GM12875 (cell line): ENCODE data around the gene AATF.

Experiments used
- H3K4me3 ChIP-seq: one replicate; pipeline ENCODE4 v1.5.1; 2011; ENCODE audit warnings: low read depth, low read length, control low read depth
- TF ChIP-seq, protein P1 (sequence below): IDR thresholded peaks from 2 replicates; pipeline ENCODE4 v1.5.1; 2011; ENCODE audit warnings: low read depth, mild to moderate bottlenecking, control low read depth, inconsistent platforms, low read length, moderate library complexity, borderline replicate concordance; ENCODE audit not compliant: insufficient read depth

Gene AATF

DNA sequence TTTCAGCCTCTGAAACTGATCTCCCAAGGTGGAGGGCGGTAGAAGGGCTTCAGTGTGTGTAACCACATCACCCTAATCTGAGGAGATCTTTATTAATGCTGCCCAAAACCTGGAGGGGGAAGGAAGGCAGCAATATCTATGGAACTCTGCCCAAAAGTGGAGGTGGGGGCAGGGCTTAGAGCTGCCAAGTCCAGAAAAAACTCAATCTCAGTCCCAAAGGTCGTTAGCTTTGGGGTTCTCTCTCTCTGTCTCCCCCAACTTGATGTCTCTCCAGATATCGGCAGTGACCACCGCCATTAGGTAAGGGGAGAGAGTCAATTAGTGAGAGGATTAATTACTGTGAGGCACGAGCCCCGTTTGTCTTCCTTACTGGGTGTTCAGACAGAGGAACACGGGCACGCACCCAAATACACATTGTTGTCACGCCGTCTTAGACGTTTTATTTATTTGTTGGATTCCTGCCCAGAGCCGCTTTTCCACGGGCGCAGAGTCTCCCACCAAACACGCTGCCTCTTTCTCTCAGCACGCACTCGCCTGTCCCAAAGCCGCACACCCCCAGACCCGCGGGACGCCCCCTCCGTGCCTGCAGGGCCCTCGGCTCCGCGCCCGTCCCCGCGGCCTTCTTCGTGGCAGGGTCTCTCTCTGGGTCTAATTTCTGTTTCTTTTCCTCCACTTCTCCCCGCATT lies 16.9 kb upstream of the AATF start:
- no peak overlapping the region for H3K4me3 ChIP-seq
- TF ChIP-seq, protein P1, sequence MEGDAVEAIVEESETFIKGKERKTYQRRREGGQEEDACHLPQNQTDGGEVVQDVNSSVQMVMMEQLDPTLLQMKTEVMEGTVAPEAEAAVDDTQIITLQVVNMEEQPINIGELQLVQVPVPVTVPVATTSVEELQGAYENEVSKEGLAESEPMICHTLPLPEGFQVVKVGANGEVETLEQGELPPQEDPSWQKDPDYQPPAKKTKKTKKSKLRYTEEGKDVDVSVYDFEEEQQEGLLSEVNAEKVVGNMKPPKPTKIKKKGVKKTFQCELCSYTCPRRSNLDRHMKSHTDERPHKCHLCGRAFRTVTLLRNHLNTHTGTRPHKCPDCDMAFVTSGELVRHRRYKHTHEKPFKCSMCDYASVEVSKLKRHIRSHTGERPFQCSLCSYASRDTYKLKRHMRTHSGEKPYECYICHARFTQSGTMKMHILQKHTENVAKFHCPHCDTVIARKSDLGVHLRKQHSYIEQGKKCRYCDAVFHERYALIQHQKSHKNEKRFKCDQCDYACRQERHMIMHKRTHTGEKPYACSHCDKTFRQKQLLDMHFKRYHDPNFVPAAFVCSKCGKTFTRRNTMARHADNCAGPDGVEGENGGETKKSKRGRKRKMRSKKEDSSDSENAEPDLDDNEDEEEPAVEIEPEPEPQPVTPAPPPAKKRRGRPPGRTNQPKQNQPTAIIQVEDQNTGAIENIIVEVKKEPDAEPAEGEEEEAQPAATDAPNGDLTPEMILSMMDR, result no peak

DNA sequence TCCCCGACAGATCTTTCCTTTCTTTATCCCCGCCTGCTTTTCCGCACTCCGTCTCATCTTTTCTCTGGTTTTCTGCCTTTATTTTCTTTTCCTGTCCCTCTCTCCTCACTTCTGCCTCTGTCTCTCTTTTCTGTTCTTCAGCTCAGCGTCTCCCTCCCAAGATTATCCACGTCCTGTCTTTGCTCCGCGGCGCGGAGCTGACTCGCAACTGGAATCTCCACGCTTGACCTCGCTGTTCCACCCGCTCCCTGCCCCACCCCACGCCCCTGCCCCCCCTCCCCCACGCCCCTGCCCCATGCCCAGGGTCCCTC lies 16.4 kb upstream of the AATF start:
- TF ChIP-seq, protein P1, result no peak
- H3K4me3 ChIP-seq, result no peak overlapping the region

DNA sequence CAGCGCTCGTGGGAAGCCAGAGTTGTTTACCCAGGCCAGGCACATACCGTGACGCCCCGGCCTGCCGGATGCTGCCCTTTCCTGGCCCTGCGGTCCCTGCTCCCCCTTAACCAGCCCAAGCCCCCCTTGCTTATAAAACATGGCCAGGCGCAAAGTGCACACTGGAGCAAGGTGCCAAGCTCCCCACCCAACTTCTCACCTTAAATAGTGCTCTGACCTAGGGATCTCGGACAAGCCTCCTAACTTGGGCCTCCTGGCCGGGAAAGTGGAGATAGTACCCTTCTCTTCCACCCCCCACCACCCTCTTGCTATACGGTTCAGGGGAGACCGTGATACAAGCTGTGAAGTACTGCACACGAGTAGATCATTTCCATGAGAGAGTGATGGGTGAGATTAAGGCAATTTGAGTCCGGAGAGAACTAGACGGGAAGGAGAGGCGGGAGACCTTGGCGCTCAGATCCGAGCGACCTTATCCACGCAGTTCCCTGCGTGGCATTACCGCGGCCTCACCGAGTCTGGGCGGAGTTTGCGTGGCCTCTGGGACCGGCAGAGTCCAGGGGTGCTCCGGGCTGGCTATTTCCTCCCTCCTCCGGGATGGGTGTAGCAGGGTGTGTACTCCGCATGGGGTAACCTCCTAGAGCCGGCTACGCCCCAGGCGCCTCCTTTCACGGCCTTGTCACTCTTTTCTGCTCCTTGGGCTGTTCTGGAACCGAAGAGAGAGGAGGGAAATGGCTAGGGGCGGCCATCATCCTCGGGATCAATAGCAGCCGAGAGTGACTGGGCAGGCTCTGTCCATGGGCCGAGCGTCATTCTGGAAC lies 15.9 kb upstream of the AATF start:
- TF ChIP-seq, protein P1, result no peak
- H3K4me3 ChIP-seq, result no peak overlapping the region

DNA sequence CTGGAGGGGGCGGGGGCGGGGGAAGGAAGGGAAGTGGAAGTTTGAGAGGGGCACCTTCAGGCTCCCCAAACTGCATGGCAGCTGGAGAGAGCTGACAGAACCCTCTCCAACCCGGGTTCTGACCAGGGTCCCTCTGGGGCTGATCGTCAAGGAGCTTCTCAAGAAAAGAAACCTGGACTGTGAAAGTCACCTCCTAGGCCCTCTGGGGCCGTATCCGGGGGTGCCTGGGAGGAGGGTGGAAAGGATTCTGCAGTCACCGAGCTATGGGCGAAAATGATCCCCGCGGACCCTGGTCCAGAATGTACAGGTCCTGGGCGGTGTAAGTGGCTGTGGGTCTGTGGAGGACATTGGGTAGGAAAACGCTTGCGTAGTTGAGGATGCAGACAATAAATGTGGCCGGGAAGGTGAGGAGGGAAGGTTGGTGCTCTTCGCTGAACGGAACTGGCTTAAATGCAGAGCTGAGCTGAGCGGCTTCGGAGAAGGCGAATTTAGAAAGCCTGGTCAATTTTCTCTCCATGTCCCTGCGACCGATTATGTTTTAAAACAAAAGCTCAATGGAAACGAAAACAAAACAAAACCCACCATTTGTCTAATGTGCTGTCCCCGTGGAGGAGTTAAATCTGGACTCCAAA lies 15.1 kb upstream of the AATF start:
- TF ChIP-seq, protein P1, result no peak
- no peak overlapping the region for H3K4me3 ChIP-seq

DNA sequence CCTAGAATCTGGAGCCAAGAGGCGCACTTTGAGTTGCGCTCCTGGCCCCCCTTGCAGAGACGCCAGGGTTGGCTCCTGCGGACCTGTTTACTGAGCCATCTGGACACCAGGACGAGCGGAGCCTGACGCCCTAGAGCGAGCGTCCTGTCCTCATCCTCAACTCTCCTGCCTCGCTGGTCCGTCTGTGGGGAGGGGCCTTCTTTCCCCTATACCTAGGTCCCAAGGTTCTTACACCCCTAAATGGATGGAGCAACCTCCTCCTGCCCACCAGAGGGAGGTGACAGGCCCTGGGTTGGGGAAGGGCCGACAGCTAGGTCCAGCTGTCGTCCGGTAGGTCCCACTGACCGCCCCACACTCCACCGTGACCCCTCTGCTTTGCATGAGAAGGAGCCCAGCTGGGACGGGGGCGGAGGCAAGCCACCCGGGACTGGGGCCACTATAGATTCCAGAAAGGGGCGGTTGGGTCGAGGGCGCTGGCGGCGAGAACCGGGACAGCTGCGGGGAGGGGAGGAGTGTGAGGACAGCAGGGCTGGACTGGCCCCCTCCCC lies 14.5 kb upstream of the AATF start:
- TF ChIP-seq, protein P1, result no peak

DNA sequence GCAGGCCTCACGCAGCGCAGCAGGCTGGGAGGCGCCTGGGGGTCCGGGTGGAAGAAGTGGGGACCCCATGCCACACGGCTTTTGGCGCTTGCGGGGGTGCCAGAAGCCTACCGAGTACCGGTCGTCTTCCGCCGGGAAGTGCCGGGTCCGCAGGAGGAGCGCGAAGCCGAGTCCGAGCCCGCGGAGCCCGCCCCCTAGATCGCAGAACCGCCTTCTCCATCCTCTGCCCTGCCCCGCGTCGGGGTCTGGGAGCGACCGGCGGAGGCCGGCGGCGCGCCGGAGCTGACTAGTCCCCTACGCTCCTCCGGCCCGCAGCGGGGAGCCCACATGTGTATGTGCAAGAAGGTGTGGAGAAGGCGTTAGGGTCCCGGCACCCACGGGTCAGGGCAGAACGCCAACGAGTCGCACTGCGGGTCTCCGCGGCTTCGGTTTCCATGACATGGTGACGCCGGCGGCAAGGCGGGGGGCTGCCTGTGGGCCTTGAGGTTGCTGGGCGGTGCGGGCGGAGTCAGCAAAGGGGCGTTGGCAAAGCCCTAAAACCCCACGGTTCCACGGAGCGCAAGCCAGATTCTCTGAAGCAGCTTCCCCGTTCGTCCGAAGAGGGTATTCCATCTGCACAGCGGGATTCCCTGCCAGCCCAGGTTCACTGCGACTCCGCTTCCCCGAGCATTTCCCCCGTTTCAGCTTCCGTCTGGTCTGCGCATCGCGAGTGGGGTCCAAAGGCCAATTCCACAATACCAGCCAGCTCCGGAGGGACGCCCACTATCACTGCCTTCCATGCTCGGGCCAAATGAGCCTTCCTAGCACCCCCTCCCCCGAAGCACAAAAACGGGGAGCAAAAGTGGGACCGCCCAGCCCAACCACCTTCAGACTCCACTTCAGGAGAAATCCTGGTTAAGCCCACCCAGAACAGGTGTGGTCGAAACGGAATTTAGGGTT lies 13.8 kb upstream of the AATF start:
- H3K4me3 ChIP-seq, result no peak overlapping the region
- TF ChIP-seq, protein P1, result no peak

More for the DNA sequence above, 14.5 kb upstream of the AATF start:
- H3K4me3 ChIP-seq, result no peak overlapping the region
